ENCODE data around the gene PTPN18.
A peak's percentile ranks its signal among the peaks of the same experiment; 100 is the strongest.

The PTPN18 gene

GRCh38 chr2:130372833-130373807 is 17.3 kb downstream of the PTPN18 start:
- peak overlapping the region; percentile 93 for H3K4me3 ChIP-seq (ENCODE audit: low read depth, low read length)
- no peak for DNase-seq (ENCODE audit: low read depth)
- TF ChIP-seq CTCF (IDR thresholded peaks at IDR 0.05; ENCODE audit: low read depth, low read length, missing control alignments): no peak

GRCh38 chr2:130373808-130374365 is 18.0 kb downstream of the PTPN18 start:
- peak overlapping the region; percentile 93 for H3K4me3 ChIP-seq (ENCODE audit: low read depth, low read length)
- DNase-seq (ENCODE audit: low read depth): no peak
- TF ChIP-seq CTCF (IDR thresholded peaks at IDR 0.05; ENCODE audit: low read depth, low read length, missing control alignments): no peak

- H3K4me3 ChIP-seq (ENCODE audit: low read depth, low read length): peak overlapping the region; percentile 6; the same call in 1 of the 2 replicates
- DNase-seq (ENCODE audit: low read depth): no peak
- TF ChIP-seq CTCF (IDR thresholded peaks at IDR 0.05; ENCODE audit: low read depth, low read length, missing control alignments): no peak
Observed at GRCh38 chr2:130374587-130375290, 18.9 kb downstream of the PTPN18 start.

GRCh38 chr2:130375291-130376266 is 19.7 kb downstream of the PTPN18 start:
- no peak for TF ChIP-seq CTCF (IDR thresholded peaks at IDR 0.05; ENCODE audit: low read depth, low read length, missing control alignments)
- no peak for DNase-seq (ENCODE audit: low read depth)
- H3K4me3 ChIP-seq (ENCODE audit: low read depth, low read length): no peak overlapping the region

- DNase-seq (ENCODE audit: low read depth): peak; percentile 82
- no peak overlapping the region; the same call in 1 of the 2 replicates for H3K4me3 ChIP-seq (ENCODE audit: low read depth, low read length)
- TF ChIP-seq CTCF (IDR thresholded peaks at IDR 0.05; ENCODE audit: low read depth, low read length, missing control alignments): peak; percentile 28
Observed at GRCh38 chr2:130376433-130377293, 20.8 kb downstream of the PTPN18 start.

All from GM12864 (cell line).